ENCODE results near the gene USP35.

DNA sequence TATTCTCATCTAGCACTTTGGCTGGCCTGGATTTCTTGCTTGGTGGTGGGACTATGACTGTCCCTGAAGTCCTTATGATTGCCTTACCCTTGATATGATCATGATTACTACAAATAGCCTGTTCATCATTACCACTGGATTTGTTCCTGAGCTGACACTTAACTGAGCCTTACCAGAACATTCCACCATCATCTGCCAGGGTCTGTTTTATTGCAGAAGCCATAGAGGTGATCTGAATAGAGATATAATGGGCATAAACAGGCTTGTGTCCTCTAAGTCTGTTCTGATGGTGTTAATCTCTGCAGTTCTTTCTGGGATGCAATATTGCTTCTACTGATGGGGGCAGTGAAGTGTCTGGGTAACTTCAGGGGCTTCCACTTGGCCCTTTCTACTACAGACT lies 36.9 kb upstream of the USP35 start:
- TF ChIP-seq EZH2phosphoT487 (IDR thresholded peaks at IDR 0.05; ENCODE audit: insufficient read depth, low read depth) = no peak
- TF ChIP-seq EZH2 (IDR thresholded peaks at IDR 0.05; ENCODE audit: insufficient read depth, poor library complexity, severe bottlenecking) = no peak
